Stimulated activated naive CD8-positive, alpha-beta T cell treated with anti-CD3 and anti-CD28 coated beads, Interleukin-15, Interleukin-2, amounts not matched to agents 100 U/mL and 50 U/mL, for 24 hours (primary cell): ENCODE measurements around the gene CTAGE1.
A peak's percentile ranks its signal among the peaks of the same experiment; 100 is the strongest.
"Not testable (repeated sequence)": the region's sequence is repeated elsewhere in the genome, so short reads cannot be mapped to it uniquely, and the experiment has no call there.

Experiments used
- ATAC-seq: fragments of 150-1000 bp; cut with Tn5 transposase; one replicate; pipeline ENCODE4 v1.10.0; 2021
- DNase-seq: peaks from one replicate; pipeline ENCODE4 v3.0.0; 2021

CTAGE1 gene

GRCh38 chr18:22417496-22418188, at the start of gene CTAGE1:
TSS of gene CTAGE1 (minus strand) at chr18:22417915. CDS start at chr18:22417811, 104 bp downstream.
- ATAC-seq (no peak), DNase-seq (no peak)

- ATAC-seq, result peak; percentile 6
Observed at GRCh38 chr18:22466608-22467395, 49.1 kb upstream of the CTAGE1 start.

GRCh38 chr18:22465859-22466457, 48.2 kb upstream of the CTAGE1 start:
- no peak for DNase-seq
- peak; percentile 63 for ATAC-seq

More at GRCh38 chr18:22466608-22467395, 49.1 kb upstream of the CTAGE1 start:
- no peak for DNase-seq

GRCh38 chr18:22463076-22463475, 45.4 kb upstream of the CTAGE1 start:
- ATAC-seq (no peak), DNase-seq (no peak)

DNA sequence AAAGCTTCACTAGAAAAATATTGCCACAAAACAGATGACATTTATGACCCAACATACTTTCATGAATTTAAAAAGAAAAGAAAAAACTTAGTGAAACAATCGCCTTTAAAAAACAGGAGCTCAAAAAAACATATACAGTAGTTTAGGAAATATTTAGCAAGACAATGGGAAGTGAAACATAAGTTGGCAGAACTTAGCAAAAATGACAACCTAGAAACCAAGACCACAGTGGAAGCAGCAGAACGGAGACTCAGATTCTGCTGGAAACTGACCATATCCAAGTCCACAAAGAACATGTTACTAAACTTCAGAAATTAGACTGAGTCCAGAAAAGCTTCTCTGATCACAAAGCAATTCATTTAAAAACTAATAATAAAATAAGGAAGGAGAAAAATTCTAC, 41.8 kb upstream of the CTAGE1 start:
- ATAC-seq (no peak), DNase-seq (no peak)

GRCh38 chr18:22457524-22457923, 39.8 kb upstream of the CTAGE1 start:
- no peak for DNase-seq
- ATAC-seq, result no peak

DNA sequence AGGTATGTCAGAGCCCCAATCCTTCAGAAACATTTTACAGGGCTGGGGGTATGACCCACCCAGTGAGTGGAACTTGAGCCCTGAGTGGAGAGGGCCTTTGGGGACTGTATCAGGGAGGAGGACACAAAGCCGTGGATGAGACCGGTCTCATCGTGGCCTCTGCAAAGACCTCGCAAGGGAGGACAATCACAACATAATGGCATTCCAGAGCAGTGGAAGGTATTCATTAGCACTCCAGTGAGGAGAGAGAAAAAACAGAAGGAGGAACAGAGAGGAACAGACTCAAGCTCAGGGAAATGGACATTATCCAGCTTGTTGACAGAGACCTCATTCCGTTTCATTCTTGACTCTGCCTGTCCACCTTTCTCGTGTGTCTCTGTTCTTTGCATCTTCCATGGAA, 38.8 kb upstream of the CTAGE1 start:
- DNase-seq (no peak), ATAC-seq (no peak)

GRCh38 chr18:22456116-22456480, 38.4 kb upstream of the CTAGE1 start:
- ATAC-seq (no peak), DNase-seq (no peak)

- ATAC-seq, result no peak
- DNase-seq, result no peak
Observed at GRCh38 chr18:22455425-22456115, 37.9 kb upstream of the CTAGE1 start.

DNA sequence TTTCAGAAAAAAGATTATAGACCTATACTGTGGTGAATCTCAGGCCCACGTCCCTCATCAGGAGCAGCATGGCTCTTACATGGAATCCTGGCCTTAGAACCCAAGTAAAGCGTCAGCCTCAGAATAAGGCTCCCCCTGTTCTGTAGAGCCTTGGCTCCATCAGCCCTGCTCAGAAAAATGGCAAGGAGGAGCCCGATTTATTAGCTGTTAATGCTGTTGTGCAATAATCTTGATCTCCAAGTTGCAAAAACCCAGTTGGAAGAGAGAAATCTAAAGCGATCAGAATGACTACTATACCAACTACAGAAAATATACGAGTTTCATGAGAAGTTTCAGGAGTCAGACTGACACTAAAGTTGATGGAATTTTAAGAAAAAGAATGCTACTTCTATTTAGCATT, 35.6 kb upstream of the CTAGE1 start:
- DNase-seq (no peak), ATAC-seq (no peak)

- no peak for ATAC-seq
- DNase-seq, result no peak
Observed at GRCh38 chr18:22452226-22452668, 34.5 kb upstream of the CTAGE1 start.

DNA sequence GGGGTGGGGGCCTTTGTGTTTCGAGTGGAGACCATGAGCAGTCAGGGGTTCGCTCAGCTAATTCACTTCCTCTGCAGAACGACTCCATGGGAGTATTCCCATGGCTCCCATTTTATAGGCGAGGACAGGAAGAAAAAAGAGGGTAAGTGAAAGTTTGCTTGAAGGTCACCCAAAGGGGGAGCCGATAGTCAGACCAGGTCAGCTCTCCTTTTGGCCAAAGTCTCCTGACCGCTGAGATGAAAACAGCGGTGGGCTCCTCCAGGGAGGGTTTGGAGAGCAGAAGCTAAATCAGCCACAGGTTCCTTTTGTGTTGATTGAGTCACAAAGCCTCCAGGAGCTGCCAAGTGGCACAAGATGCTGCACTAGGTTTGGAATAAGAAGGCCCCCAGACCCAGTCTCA, 34.1 kb upstream of the CTAGE1 start:
- no peak for ATAC-seq
- no peak for DNase-seq

GRCh38 chr18:22450766-22451165, 33.1 kb upstream of the CTAGE1 start:
- not testable (repeated sequence) for DNase-seq, ATAC-seq

GRCh38 chr18:22450318-22450717, 32.6 kb upstream of the CTAGE1 start:
- ATAC-seq, DNase-seq: not testable (repeated sequence)

DNA sequence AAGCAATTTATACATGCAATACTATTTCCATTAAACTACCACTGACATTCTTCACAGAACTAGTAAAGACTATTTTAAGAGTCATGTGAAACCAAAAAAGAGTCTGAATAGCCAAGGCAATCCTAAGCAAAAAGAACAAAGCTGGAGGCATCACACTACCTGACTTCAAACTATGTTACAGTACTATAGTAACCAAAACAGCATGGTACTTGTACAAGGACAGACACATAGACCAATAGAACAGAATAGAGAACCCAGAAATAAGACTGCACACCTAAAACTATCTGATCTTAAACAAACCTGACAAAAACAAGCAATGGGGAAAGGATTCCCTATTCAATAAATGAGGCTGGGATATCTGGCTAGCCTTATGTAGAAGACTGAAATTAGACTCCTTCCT, 32.0 kb upstream of the CTAGE1 start:
- not testable (repeated sequence) for DNase-seq, ATAC-seq

DNA sequence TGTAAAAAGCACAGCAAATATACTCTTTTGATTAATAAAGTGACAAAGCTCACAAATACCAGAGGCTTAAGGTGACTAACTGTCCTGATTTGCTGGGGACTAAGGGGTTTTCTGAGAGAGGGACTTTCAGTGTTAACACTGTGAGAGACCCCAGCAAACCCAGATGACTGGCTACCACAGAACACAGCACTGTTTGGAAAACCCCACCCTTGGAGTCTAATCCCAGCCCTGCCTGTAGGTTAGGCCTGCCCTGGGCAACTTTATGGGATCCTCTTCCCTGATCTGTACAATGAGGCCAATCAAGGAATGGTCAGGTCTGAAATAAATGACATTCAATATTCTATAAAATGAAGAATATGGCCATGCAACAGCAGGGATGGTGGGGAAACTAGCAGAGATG, 30.5 kb upstream of the CTAGE1 start:
- ATAC-seq, result no peak
- DNase-seq, result no peak

DNA sequence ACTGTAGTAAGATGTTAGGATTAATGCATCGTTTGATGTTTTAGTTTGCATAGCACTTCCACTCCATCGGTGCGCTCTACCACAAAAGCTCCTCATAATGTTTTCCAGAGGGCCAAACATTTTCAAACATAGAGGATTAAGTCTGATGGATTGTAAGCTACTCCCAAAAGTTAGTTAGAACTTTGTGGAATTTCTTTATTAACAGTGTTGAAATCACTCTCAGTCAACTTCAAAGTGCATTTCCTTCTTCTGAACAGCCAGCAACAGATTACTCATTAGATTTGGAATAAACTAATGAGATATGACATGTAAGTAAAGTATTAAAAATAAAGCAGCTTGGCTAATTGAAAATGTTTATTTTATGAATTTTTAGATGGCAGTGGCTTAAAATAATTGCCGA, 30.1 kb upstream of the CTAGE1 start:
- ATAC-seq, result no peak
- no peak for DNase-seq

GRCh38 chr18:22446911-22447310, 29.2 kb upstream of the CTAGE1 start:
- ATAC-seq (no peak), DNase-seq (no peak)

GRCh38 chr18:22446325-22446724, 28.6 kb upstream of the CTAGE1 start:
- DNase-seq (no peak), ATAC-seq (no peak)

DNA sequence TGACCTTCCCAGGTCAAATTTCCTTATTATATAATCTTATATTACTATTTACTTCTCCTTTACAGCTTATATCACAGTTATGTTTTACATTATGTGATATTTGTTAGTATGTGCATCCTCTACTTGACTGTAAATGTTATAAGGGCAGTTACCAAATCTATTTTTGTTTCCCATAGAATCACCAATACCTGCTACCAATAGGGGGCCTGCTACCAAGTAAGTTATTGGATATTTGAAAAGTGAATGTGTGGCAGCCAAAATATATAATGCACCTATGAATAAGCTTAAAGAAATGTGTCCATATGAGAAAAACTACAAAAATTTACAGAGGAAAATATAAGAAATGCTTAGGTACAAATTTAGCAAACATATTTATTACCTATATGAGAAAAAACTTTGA, 23.9 kb upstream of the CTAGE1 start:
- DNase-seq, result no peak
- ATAC-seq, result no peak

- DNase-seq (no peak), ATAC-seq (no peak)
Observed at GRCh38 chr18:22439447-22439846, 21.7 kb upstream of the CTAGE1 start.

DNA sequence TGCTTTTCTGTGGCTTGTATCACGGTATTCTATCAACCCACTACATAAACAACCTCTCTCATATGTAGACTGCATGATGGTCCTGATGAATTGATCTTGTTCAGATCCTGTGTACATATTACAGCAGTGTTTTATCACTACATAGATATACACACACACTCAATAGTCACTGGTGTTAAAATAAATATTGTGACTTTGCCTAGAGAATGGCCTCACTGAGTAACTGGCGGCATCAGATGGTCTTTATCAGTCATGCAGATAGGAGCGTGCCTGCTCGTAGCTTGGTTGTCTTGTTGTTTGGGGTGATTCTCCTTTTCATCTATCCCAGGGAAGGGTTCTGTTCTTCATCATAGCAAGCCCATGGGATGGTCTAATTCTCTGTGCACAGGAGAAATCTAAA, 18.4 kb upstream of the CTAGE1 start:
- no peak for ATAC-seq
- no peak for DNase-seq
